HepG2 (cell line): ENCODE measurements around the gene RUSF1. TPM values are rescaled to one million over a fixed set of nuclear protein-coding genes. Genes with fewer than 3 reads are reported as not detected.

ENCODE experiments used
- ARID4A ChIP-seq: sonication (generic); formaldehyde crosslinking; IDR thresholded peaks from 2 replicates; pipeline ENCODE4 v1.5.0; 2020; ENCODE audit warnings: mild to moderate bottlenecking, missing genetic modification reagents, borderline replicate concordance
- ELF1 ChIP-seq: sonication (generic); formaldehyde crosslinking; IDR thresholded peaks from 2 replicates; pipeline ENCODE4 v1.4.0; 2020; ENCODE audit warnings: missing genetic modification reagents
- ELF3 ChIP-seq: IDR thresholded peaks from 2 replicates; pipeline ENCODE4 v1.6.1; 2016; ENCODE audit warnings: missing genetic modification reagents, missing compliant biosample characterization
- JDP2 ChIP-seq: sonication (generic); formaldehyde crosslinking; IDR thresholded peaks from 2 replicates; pipeline ENCODE4 v1.8.1; 2022; ENCODE audit warnings: missing genetic modification reagents, borderline replicate concordance
- MXD4 ChIP-seq: IDR thresholded peaks from 2 replicates; pipeline ENCODE4 v1.6.1; 2016; ENCODE audit warnings: mild to moderate bottlenecking, missing biosample characterization, missing genetic modification reagents
- NRL ChIP-seq: sonication (generic); formaldehyde crosslinking; IDR thresholded peaks from 2 replicates; pipeline ENCODE4 v1.5.0; 2020; ENCODE audit warnings: missing genetic modification reagents, mild to moderate bottlenecking, moderate library complexity, borderline replicate concordance
- RFXAP ChIP-seq: sonication (generic); formaldehyde crosslinking; IDR thresholded peaks from 2 replicates; pipeline ENCODE4 v1.4.0; 2020; ENCODE audit warnings: missing genetic modification reagents, borderline replicate concordance
- RNF219 ChIP-seq: sonication (generic); formaldehyde crosslinking; IDR thresholded peaks from 2 replicates; pipeline ENCODE4 v1.5.0; 2020; ENCODE audit warnings: mild to moderate bottlenecking, missing genetic modification reagents
- SOX13 ChIP-seq, 3 experiments: fragments of 450-650 bp in 1 of 3; sonication (generic) in 1 of 3; formaldehyde crosslinking in 1 of 3; IDR thresholded peaks in 2 of 3; conservative IDR thresholded peaks in 1 of 3; 2 replicates each; pipeline versions ENCODE4 v1.5.0 to v1.6.1; 2016 to 2020; ENCODE audit warnings: antibody characterized with exemption in 1 of 3, mild to moderate bottlenecking in 1 of 3, missing compliant biosample characterization in 1 of 3, missing genetic modification reagents in 1 of 3, moderate library complexity in 1 of 3
- TCF7L2 ChIP-seq: IDR thresholded peaks from 2 replicates; pipeline ENCODE4 v1.6.1; 2011; ENCODE audit warnings: mild to moderate bottlenecking, low read depth, low read length, moderate library complexity
- ZBTB20 ChIP-seq: sonication (generic); formaldehyde crosslinking; IDR thresholded peaks from 2 replicates; pipeline ENCODE4 v1.8.1; 2023; ENCODE audit warnings: missing genetic modification reagents, low read depth, mild to moderate bottlenecking, borderline replicate concordance
- ZBTB25 ChIP-seq: IDR thresholded peaks from 2 replicates; pipeline ENCODE4 v1.6.1; 2018; ENCODE audit warnings: missing genetic modification reagents
- ZBTB38 ChIP-seq: sonication (generic); formaldehyde crosslinking; IDR thresholded peaks from 2 replicates; pipeline ENCODE4 v1.5.1; 2020; ENCODE audit warnings: mild to moderate bottlenecking, missing genetic modification reagents
- ZMYM2 ChIP-seq: sonication (generic); formaldehyde crosslinking; IDR thresholded peaks from 2 replicates; pipeline ENCODE4 v1.8.0; 2022; ENCODE audit warnings: mild to moderate bottlenecking, missing genetic modification reagents
- ZNF446 ChIP-seq: sonication (generic); formaldehyde crosslinking; IDR thresholded peaks from 2 replicates; pipeline ENCODE4 v1.5.0; 2020; ENCODE audit warnings: mild to moderate bottlenecking, missing genetic modification reagents
- ZNF724P ChIP-seq: sonication (generic); formaldehyde crosslinking; IDR thresholded peaks from 2 replicates; pipeline ENCODE4 v1.8.0; 2022; ENCODE audit warnings: missing genetic modification reagents, borderline replicate concordance
- ZNF800 ChIP-seq: sonication (generic); formaldehyde crosslinking; IDR thresholded peaks from 2 replicates; pipeline ENCODE4 v1.4.0; 2020; ENCODE audit warnings: missing genetic modification reagents
- polyA plus RNA-seq, 8 experiments: library from polyadenylated mRNA; depleted of rRNA in 3 of 8; stranded (reverse) in 7 of 8; unstranded in 1 of 8; fragments of >200 nt; fragmentation: Illumina TruSeq in 4 of 8; extraction: Trizol in 4 of 8; gene quantifications; 2 replicates each; pipeline versions ENCODE4 v1.2.1 to v1.2.3, GENCODE V29; 2011 to 2016; ENCODE audit warnings: low read depth in 4 of 8, missing spikeins in 1 of 8, mixed read lengths in 1 of 8; ENCODE audit not compliant: insufficient read depth in 1 of 8
- total RNA-seq, 5 experiments: library from RNA; depleted of rRNA; stranded (reverse); fragments of >200 nt; fragmentation: Illumina TruSeq; extraction: Trizol; gene quantifications; 2 replicates each; pipeline ENCODE4 v1.2.3, GENCODE V29; 2016; ENCODE audit warnings: low read depth in 1 of 5

RUSF1 gene
- total and polyA plus RNA-seq, 2 of the 13 experiments (the other 11 are each of a cell fraction or from before 2014, with no cell fraction given), result 40.8 to 50.2 TPM

- peak; percentile 22; the same call in 1 of the 2 replicates for TF ChIP-seq ZMYM2
- peak; percentile 71; the same call in 1 of the 2 replicates for TF ChIP-seq ZNF800 (CRISPR knock-in tag)
- TF ChIP-seq ZNF446 (CRISPR knock-in tag), result no peak
- TF ChIP-seq ZBTB20 (CRISPR knock-in tag), result peak; percentile 86; the same call in 1 of the 2 replicates
- no peak for TF ChIP-seq TCF7L2
- no peak for TF ChIP-seq ZNF724P
- TF ChIP-seq ZBTB25, result peak; percentile 42; the same call in 1 of the 2 replicates
- peak; percentile 75 for TF ChIP-seq MXD4 (CRISPR knock-in tag)
- no peak for TF ChIP-seq ZBTB38 (CRISPR knock-in tag)
- peak; percentile 91 for TF ChIP-seq ARID4A
- TF ChIP-seq ELF1 (CRISPR knock-in tag), result peak; percentile 68
- TF ChIP-seq JDP2 (CRISPR knock-in tag), result no peak
- TF ChIP-seq ELF3 (CRISPR knock-in tag), result no peak; the same call in none of the 2 replicates
- no peak for TF ChIP-seq SOX13 (IDR thresholded peaks at IDR 0.05)
- 0 out of 4 replicates have a peak, but pooled peaks of 1 of the 2 experiments have one; percentile 40 for TF ChIP-seq SOX13 (CRISPR knock-in tag; conservative IDR thresholded peaks at IDR 0.05 in 1 of 2, IDR thresholded peaks at IDR 0.05 in 1 of 2)
- TF ChIP-seq NRL (CRISPR knock-in tag), result peak; percentile 34; the same call in 1 of the 2 replicates
- TF ChIP-seq RNF219 (CRISPR knock-in tag), result peak; percentile 83; the same call in 1 of the 2 replicates
- no peak; the same call in 1 of the 2 replicates for TF ChIP-seq RFXAP
Measured at GRCh38 chr16:31477220-31478216, 30.7 kb downstream of the RUSF1 start (continued).
